ENCODE data around the gene OR8B4.
"Not testable (repeated sequence)": the region's sequence is repeated elsewhere in the genome, so short reads cannot be mapped to it uniquely, and the experiment has no call there.

OR8B4 gene

GRCh38 chr11:124384399-124384798 lies 40.3 kb downstream of the OR8B4 start, which contains the start of gene OR8B2:
TSS of gene OR8B2 (minus strand) at chr11:124384499. CDS start at chr11:124383343, 1,156 bp downstream.
- no peak for DNase-seq (ENCODE audit: low read depth)
- no peak for TF ChIP-seq CTCF (conservative IDR thresholded peaks at IDR 0.05; ENCODE audit: low read depth, low read length)
- H3K4me3 ChIP-seq (ENCODE audit: low read length) = no peak within 1 kb of the TSS

GRCh38 chr11:124382857-124383256 lies 41.8 kb downstream of the OR8B4 start:
- not testable (repeated sequence) for H3K4me3 ChIP-seq (ENCODE audit: low read length); DNase-seq (ENCODE audit: low read depth)

GRCh38 chr11:124380585-124380984 lies 44.1 kb downstream of the OR8B4 start:
- no peak for DNase-seq (ENCODE audit: low read depth)
- H3K4me3 ChIP-seq (ENCODE audit: low read length) = no peak overlapping the region
- no peak for TF ChIP-seq CTCF (conservative IDR thresholded peaks at IDR 0.05; ENCODE audit: low read depth, low read length)

DNA sequence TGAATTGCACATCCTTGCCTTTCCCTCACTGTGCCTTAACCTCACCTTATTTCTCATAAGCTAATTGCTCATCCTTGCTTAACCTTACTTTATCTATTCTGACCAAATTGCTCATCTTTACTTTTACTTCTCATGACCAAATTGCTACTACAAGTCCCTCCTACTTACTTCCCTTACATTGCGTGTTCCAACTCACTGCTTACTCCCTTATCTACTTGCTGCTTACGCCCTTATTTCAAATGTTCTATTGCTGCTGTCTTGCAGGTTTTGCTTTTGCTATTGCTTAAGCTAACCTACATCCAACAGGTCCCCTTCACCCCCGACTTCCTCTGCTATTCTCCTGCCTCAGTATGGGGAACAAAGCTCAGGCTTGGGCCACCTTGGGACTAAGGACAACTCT lies 48.4 kb downstream of the OR8B4 start:
- no peak for TF ChIP-seq CTCF (conservative IDR thresholded peaks at IDR 0.05; ENCODE audit: low read depth, low read length)
- H3K4me3 ChIP-seq (ENCODE audit: low read length) = no peak overlapping the region
- DNase-seq (ENCODE audit: low read depth) = no peak
